HG02943 (cell line): ENCODE data around the gene IMMP2L.
"Not testable (repeated sequence)": the region's sequence is repeated elsewhere in the genome, so short reads cannot be mapped to it uniquely, and the experiment has no call there.

Experiments
- ATAC-seq: cut with Tn5 transposase; IDR thresholded peaks from one replicate; pipeline ENCODE4 v1.9.1; 2021; ENCODE audit warnings: mild to moderate bottlenecking, low read depth, moderate library complexity; ENCODE audit not compliant: unreplicated experiment

The IMMP2L gene

DNA sequence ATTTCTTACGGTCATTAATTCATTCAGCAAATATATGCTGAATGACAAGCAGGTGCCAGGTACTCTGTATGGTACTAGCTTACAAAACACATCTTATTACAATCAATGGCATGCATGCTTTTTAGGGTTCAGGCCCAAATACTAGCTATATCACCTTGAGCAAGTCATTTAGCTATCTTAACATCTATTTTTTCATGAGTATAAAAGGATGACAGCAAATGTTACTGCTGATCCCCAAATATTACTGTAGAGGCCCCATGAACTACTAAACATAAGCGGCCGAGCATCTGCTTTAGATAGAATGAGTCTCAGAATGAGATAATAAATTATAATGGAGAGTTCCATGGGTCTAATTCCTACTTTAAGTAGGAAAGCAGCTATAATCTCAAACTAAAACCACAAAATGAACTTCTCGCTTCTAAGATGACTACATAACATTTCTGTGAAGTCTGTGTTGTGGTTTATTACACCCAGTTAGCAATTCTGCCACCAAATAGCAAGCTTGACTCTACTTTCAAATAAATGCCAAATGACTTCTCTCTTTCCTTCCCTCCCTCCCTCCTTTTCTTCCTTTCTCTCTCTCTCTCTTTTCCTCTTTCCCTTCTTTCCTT is 585.1 kb downstream of the IMMP2L start:
- no peak for ATAC-seq

GRCh38 chr7:110975486-110975885 is 586.8 kb downstream of the IMMP2L start:
- no peak for ATAC-seq

DNA sequence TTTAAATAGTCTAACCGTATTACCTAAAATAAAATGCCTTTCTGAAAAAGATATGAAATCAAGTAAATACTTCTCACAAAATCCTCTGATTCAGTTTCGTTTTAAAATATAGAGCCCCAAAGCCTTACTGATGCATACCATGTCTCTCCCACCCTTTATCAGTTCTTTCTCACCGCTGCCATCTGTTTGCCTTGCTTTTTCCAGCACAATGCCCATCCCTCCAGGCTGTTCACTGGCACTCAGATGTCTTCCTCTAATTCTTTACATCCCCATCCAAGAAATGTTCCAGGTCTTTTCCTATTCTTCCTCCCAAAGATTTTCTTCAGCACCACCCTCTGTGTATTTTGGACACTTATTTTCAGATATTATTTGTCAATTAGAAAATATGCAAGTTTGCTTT is 587.9 kb downstream of the IMMP2L start:
- no peak for ATAC-seq

DNA sequence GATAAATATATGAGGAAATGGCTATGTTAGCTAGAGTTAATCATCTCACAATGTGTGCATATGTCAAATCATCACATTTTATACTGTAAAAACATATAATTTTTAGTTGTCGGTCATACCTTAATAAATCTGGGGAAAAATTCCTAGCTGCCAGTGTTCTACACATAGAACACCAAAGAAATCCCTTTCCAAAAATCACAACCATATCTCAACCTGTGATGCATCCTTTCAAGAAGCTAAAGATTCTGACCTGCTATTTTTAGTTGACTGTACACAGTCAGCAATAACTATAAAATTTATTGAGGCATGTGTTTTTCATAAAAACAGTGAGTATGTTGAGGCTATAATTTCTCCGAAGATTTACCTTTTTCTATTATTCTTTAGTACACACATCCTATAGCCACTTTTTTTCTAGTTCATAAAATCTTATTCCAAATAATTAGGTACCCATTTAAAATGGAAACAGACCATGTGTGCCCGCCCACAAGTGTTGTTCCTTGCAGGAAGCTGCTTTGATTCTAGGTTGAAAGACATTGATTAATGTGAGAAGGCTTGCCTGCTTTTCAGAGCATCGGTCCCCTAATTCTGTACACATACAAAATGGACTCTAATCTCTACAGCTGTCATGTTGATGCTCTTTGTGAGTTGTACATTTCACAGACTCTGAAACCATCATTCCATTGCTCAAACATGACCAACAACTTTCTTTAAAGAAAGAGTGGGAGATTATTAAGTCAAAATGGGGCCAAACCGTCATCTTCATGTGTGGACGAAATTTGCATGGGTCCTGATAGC is 588.9 kb downstream of the IMMP2L start:
- ATAC-seq, result no peak

DNA sequence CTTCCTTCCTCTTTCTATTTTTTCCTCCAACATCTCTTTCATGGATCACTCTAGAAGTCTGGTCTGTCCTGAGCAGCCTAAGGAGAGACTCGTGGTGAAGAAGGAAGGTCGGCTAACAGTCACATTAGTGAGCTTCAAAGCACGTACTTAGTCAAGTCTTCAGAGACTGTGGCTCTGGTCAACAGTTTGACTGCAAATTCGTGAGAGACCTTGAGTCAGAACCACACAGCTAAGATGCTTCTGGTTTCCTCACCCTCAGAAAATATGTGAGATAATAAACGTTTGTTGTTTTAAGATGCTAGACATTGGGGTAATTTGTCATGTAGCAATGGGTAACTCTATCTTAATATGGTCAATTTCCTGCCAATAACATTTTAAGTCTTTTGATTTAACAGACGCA is 597.5 kb downstream of the IMMP2L start:
- no peak for ATAC-seq

GRCh38 chr7:110962826-110963225 is 599.5 kb downstream of the IMMP2L start:
- ATAC-seq, result no peak

DNA sequence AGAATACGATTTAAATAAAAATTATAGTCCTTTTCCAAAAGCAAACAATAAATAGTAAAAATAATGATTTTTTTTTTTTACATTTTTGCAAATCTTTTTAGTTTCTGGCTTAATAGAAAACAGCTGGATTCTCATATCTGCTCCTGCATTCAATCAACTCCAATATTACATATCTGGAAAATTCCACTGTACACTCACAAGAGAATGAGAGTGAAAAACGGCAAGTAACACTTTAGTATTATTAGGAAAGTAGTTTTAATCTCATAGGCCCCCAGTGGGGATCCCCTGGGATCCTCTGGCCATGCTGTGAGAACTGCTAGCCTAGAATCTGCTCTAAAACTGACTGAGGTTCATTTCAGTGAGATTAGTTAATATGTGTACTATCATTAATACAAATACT is 599.9 kb downstream of the IMMP2L start:
- ATAC-seq, result no peak

DNA sequence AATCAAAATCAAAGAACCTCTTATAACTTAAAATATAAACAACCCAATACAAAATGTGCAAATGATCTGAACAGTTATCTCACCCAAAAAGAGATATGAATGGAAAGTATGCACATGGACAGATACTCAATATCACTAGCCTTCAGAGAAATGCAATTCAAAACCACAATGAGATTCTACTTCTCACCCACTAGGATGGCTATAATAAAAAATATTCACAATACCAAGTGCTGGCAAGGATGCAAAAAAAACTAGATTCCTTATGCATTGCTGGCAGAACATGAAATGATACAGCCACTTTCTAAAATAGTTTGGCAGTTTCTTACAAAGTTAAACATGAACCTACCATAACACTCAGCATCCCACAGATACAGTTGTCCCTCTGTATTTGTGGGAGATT is 601.5 kb downstream of the IMMP2L start:
- ATAC-seq, result no peak

- ATAC-seq, result no peak
These were observed 614.0 kb downstream of the IMMP2L start for GRCh38 chr7:110948280-110948679.

DNA sequence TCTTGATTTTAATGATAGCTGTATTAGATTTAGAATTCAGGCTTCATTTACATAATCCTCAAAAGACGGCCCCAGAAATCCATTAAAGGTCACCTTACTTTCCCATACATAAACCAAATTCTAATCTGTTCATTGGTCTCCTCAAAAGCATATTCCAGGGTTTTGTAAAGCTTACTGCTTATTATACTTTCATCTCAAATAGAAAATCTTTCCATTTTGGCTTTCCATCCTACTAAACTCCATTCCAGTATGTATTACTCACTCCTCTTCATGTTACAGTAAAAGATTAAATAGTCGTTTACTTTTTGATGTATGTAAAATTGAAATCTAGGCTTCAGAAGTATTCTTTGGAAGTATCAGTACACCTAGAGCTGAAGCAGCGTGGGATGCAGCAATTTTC is 614.9 kb downstream of the IMMP2L start:
- ATAC-seq, result no peak

- no peak for ATAC-seq
These were observed 617.2 kb downstream of the IMMP2L start for GRCh38 chr7:110944966-110945644.

GRCh38 chr7:110944448-110944847 is 617.8 kb downstream of the IMMP2L start:
- ATAC-seq, result no peak

- no peak for ATAC-seq
These were observed 618.5 kb downstream of the IMMP2L start for GRCh38 chr7:110943701-110944345.

DNA sequence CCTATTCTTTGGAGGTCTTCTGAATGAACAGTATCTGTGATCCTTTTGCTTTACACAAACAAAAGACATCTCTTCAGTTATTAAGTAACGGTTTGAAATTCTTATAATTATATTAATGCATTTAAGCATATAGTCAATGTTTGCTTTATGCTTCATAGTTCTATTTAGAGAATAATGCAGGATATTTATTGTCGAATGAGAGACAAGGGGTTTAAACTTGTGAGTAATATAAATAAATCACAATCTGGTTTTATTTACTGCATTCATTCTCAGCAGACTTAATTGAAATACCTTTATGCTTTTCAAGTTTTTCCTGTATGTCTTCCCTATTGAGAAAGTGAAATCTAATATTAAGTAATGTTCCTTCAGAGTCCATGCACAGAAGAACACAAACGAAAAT is 620.9 kb downstream of the IMMP2L start:
- no peak for ATAC-seq

DNA sequence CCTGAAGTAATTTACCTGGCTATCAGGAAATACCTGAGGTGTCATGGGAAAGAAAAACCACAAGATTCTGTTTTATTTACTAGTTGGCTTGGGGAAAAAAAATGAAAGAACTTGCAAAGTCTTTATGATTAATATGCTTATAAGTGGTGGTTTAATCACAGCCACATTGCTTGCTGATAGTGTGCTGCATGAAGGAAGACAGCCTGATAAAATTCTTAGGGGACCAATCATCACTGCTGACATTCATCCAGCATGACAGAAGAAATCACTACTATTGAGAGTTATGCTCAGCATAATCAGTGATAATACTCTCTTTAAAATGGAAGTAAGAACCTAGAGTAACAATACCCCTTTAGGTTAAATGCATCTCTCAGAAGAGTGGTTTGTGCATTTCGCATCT is 621.5 kb downstream of the IMMP2L start:
- ATAC-seq, result no peak

DNA sequence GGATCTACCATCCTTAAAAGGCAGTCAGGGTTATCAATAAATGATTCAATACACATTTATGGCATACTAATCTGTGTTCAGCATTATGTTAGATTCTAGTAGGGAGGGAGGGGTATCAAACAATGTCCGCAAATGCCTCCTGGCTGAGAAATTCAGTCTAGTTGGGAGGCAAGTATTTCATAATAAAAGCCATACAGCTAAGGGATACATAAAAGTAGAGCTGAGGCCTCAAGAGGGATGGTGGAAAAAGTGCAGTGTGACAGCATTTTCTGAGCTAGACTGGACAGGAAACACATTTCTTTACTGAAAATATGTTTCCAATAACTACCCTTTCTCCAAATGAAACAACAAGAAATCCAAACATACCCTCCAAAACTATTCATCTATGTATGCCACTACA is 624.1 kb downstream of the IMMP2L start:
- ATAC-seq, result no peak

GRCh38 chr7:110936665-110937064 is 625.6 kb downstream of the IMMP2L start:
- not testable (repeated sequence) for ATAC-seq

- ATAC-seq, result no peak
These were observed 632.6 kb downstream of the IMMP2L start for GRCh38 chr7:110929480-110930249.

- ATAC-seq, result no peak
These were observed 639.4 kb downstream of the IMMP2L start for GRCh38 chr7:110922906-110923305.

GRCh38 chr7:110921595-110922151 is 640.6 kb downstream of the IMMP2L start:
- ATAC-seq, result no peak
